Body of pancreas (tissue), 4 donors: ENCODE results near the gene TMEM158.

Source experiments
- POLR2A ChIP-seq, 3 donors: fragments of 450-650 bp; IDR thresholded peaks; one replicate each; pipeline ENCODE4 v1.6.1; 2016; ENCODE audit warnings: antibody characterized with exemption in 3 of 3, mild to moderate bottlenecking in 2 of 3
- TF ChIP-seq, protein P1 (sequence below), 7 experiments: fragments of 450-650 bp in 4 of 7; fragments of 200-600 bp in 3 of 7; sonication (generic) in 3 of 7; IDR thresholded peaks; one replicate each; pipeline ENCODE4 v1.5.1; 2016 to 2019; ENCODE audit warnings: antibody characterized with exemption in 7 of 7

DNA sequence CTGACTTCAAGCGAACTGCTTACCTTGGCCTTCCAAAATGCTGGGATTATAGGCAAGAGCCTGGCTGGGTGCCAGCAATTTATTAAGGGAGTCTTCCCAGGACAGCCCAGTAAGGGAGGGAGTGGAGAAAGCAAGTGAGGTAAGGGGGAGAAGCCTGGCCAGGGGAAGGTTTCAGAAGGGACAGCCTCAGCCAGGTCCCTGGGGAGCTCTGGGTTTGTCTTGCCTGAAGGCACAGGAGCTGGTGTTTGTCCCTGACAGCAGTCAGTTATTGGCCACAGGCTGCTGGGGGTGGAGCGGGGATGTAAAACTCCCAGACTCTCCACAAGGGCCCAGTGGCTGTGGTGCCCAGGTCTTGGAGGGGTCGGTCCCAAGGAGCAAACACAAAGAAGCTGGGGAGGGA is 46.9 kb downstream of the TMEM158 start:
- TF ChIP-seq, protein P1, sequence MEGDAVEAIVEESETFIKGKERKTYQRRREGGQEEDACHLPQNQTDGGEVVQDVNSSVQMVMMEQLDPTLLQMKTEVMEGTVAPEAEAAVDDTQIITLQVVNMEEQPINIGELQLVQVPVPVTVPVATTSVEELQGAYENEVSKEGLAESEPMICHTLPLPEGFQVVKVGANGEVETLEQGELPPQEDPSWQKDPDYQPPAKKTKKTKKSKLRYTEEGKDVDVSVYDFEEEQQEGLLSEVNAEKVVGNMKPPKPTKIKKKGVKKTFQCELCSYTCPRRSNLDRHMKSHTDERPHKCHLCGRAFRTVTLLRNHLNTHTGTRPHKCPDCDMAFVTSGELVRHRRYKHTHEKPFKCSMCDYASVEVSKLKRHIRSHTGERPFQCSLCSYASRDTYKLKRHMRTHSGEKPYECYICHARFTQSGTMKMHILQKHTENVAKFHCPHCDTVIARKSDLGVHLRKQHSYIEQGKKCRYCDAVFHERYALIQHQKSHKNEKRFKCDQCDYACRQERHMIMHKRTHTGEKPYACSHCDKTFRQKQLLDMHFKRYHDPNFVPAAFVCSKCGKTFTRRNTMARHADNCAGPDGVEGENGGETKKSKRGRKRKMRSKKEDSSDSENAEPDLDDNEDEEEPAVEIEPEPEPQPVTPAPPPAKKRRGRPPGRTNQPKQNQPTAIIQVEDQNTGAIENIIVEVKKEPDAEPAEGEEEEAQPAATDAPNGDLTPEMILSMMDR (IDR thresholded peaks at IDR 0.05), result no peak
- TF ChIP-seq POLR2A (IDR thresholded peaks at IDR 0.05), result no peak
